Left ventricle myocardium superior (tissue), 1 donor: Measurements from ENCODE around the gene DPPA5. TPM values are rescaled to one million over a fixed set of nuclear protein-coding genes. Genes with fewer than 3 reads are reported as not detected.
"Not testable (repeated sequence)": the region's sequence is repeated elsewhere in the genome, so short reads cannot be mapped to it uniquely, and the experiment has no call there.

Experiments
- ATAC-seq: fragments of 200-7000 bp; cut with Tn5 transposase; one replicate; pipeline ENCODE4 v1.9.1; 2020; ENCODE audit warnings: mild to moderate bottlenecking, moderate library complexity
- DNase-seq: peaks from one replicate; pipeline ENCODE4 v3.0.0-alpha.2; 2020
- intact Hi-C: fragments of 100-400 bp; cut with micrococcal nuclease; formaldehyde crosslinking; loops from one replicate; pipeline ENCODE4 v1.11.0; 2022
- total RNA-seq: library from RNA; stranded (reverse); fragmentation: NEBNext Ultra II Directional; extraction: Animal tissue kit (Norgen Biotek cat#: 25700); gene quantifications from one replicate; pipeline ENCODE4 v1.2.1, GENCODE V29; 2021
- donor health status: DM: no; HTN: yes; CAD: no; lungs with severe emphysema.

DPPA5 gene
- total RNA-seq, 1 donor from 2014 or later, result not detected

GRCh38 chr6:73367761-73368355, 13.8 kb upstream of the DPPA5 start:
- intact Hi-C loops, result no loop called here
- DNase-seq (no peak), ATAC-seq (no peak)

DNA sequence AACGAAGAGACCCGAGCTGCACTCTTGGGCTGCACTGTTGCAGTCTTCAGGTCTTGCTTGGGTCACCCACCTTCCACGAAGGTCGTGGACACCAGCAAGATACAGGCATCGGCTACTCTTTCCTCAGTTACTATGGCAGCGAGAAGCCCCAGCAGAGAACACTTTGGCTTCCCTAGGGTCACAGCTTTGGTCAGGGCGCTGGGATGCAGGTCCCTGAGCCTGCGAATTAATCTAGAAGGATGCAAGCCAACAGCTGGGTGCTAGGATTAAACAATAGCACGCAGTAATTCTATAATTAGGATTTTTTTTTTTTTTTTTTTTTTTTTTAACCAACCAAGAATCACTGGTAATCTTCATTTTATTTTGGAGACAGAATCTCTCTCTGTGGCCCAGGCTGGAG, 10.5 kb upstream of the DPPA5 start:
- ATAC-seq (no peak), DNase-seq (no peak)
- intact Hi-C loops, result no loop called here

GRCh38 chr6:73364121-73364520, 10.0 kb upstream of the DPPA5 start:
- ATAC-seq (no peak), DNase-seq (no peak)
- intact Hi-C loops, result no loop called here

- ATAC-seq (no peak), DNase-seq (no peak)
- intact Hi-C loops, result no loop called here
These were observed 9.4 kb upstream of the DPPA5 start for GRCh38 chr6:73363537-73363875.

DNA sequence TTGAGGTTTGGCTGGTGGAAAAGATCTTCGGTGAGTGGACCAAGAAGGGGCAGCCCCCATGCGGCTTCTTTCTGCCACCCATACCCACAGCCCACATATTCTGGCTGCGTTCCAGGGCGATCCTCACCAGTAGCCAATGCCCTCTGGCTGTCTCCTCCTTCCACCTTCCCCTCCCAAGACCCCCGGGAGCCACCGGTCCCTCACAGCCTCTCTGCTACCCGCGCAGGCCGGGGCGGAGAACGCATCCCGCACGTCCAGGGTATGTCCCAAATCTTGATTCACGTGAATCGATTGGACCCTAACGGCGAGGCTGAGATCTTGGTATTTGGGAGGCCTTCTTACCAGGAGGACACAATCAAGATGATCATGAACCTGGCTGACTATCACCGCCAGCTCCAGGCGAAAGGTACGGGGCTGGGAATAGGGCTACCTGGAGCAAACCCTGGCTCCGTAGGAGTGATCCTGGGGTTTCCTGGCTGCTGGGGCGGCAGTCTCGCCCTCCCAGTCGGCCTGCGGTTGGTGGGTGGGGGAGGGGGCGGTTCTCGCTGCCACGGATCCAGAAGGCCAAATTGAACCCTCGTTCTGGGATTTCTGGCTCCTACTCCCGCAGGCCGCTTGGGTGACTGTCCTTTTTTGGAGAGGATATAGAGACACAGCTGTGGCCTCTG, 8.9 kb upstream of the DPPA5 start:
- intact Hi-C loops, result no loop called here
- ATAC-seq, result no peak
- no peak for DNase-seq

- intact Hi-C loops, result no loop called here
- DNase-seq (no peak), ATAC-seq (no peak)
These were observed 8.3 kb upstream of the DPPA5 start, which contains the start of gene KHDC3L for GRCh38 chr6:73362358-73362757. Gene KHDC3L, plus strand, starts transcription at chr6:73362658. Its CDS starts 72 bp downstream, at chr6:73362730.

GRCh38 chr6:73349311-73349710, 4.8 kb downstream of the DPPA5 start:
- ATAC-seq (no peak), DNase-seq (no peak)
- intact Hi-C loops, result no loop called here

GRCh38 chr6:73348550-73349204, 5.4 kb downstream of the DPPA5 start:
- ATAC-seq, result no peak
- intact Hi-C loops, result no loop called here

GRCh38 chr6:73343164-73343563, 10.9 kb downstream of the DPPA5 start:
- intact Hi-C loops, result no loop called here
- DNase-seq (no peak), ATAC-seq (no peak)

More at GRCh38 chr6:73348550-73349204, 5.4 kb downstream of the DPPA5 start:
- no peak for DNase-seq

DNA sequence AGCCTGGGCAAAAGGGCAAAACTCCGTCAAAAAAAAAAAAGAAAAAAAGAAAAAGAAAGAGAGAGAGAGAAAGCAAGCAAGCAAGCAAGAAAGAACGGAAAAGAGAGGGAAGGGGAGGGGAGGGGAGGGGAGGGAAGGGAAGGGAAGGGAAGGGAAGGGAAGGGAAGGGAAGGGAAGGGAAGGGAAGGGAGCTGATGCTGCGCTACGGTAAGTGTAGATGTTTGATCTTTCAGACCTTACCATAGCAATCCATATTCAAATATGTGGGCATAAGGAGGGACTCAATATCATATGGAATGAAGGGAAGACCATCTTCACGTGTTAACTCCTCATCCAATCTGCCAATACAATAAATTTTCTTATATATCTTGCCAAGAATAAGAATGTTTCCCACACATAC, 11.9 kb downstream of the DPPA5 start:
- ATAC-seq, result no peak
- intact Hi-C loops, result no loop called here
- DNase-seq, result no peak

DNA sequence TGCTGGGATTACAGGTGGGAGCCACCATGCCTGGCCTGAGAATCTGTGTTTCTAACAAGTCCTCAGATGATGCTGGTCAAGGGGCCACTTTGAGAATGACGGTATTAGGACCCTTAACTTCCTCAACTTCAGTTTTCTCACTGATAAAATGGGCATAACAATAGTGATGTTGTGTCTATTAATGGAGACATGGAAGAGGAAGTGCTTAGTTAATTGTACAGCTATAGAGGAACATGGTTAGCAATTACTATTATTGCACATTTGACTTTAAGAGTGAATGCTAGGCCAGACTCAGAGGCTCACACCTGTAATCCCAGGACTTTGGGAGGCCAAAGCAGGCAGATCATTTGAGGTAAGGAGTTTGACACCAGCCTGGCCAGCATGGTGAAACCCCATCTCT, 12.7 kb downstream of the DPPA5 start:
- intact Hi-C loops, result no loop called here
- DNase-seq (no peak), ATAC-seq (no peak)

DNA sequence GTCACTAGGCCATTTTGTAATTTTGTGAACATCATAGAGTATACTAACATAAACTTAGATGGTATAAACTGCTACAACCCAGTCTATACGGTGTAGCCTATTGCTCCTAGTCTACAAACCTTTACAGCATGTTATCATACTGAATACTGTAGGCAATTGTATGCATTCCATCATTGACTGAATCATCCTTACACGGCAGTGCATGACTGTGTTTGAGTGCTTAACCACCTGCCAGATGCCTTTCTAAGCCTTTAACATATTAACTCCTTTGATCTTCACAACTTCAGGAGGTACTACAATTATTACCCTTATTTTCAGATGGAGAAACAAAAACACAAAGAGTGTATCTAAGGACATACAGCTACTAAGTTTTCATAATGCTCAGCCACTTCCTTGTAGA, 14.0 kb downstream of the DPPA5 start:
- ATAC-seq (no peak), DNase-seq (no peak)
- intact Hi-C loops, result no loop called here

DNA sequence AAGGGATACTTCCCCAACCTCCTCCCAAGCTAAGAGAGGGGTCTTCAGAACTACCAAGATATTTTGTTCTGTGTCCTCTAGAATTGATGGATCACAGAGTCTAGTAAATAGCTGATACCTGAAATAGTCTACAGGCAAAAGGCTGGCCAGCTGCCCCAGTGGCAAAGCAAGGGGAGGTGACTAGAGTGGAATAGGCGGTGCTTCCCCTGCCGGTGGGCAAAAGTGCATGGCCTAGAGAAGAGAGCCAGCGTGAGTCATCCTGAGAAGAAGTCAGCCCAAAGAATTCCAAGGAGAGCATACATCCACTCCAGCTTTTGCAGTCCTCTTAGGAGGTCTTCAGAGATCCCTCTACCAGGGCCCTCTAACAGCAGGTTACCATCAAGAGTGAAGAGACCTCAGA, 14.7 kb downstream of the DPPA5 start:
- no peak for ATAC-seq
- DNase-seq, result no peak
- intact Hi-C loops, result no loop called here

DNA sequence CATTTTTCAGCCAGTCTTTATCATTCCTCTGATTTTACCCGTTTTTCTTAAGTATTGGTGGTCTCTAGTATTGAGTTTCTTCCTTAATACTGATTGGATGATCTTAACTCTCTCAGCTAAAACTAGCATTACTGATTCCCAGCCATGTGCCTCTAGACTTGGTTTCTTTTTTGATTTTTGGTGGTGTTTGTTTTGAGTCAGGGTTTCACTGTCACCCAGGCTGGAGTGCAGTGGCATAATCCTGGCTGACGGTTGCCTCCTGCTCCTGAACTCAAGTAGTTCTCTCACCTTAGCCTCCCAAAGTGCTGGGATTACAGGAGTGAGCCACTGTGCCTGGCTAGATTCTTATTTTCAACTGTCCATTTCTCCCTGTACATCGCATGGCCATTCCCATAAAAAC, 24.9 kb downstream of the DPPA5 start:
- ATAC-seq, result no peak
- intact Hi-C loops, result no loop called here

DNA sequence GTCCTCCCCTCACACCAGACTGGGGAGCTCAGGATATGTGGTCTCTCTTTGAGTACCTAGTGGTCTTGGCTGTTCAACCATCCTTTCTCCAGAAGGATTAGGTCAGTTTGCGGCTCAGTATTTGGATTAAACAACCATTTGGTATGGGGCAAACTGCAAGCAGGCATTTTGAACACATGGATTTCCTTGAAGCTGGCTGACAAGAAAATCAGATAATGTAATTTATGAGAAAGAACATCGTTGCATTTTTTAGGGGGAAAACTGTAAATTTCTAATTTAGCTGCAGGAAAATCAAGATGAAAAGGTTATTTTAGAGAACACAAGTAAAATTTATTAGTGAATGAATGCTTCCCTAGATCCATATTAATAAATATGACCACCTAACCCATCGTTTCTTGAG, 25.3 kb downstream of the DPPA5 start:
- intact Hi-C loops, result no loop called here
- DNase-seq, result no peak
- ATAC-seq, result no peak

More for the DNA sequence above, 24.9 kb downstream of the DPPA5 start:
- DNase-seq, result no peak

- no peak for ATAC-seq
- DNase-seq, result no peak
- intact Hi-C loops, result no loop called here
These were observed 28.4 kb downstream of the DPPA5 start for GRCh38 chr6:73325656-73326055.

DNA sequence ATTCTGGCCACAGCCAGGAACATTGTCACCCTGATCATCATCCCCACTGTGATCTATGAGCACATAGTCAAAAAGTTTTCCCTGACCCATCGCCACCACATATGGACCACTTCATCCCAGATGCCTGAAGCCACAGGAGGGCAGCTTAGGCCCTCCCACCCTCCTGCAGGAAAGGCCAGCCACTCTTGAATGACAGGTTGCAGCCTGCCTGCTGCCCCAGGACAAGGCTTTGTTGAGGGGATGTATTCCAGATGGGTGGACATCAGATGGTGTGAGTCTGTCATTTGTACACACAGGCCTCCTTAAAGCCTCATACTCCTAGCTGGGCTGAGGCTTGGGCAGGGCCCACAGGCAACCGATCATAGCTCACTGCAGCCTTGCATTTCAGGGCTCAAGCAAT, 30.8 kb downstream of the DPPA5 start:
- no peak for ATAC-seq
- intact Hi-C loops, result no loop called here

DNA sequence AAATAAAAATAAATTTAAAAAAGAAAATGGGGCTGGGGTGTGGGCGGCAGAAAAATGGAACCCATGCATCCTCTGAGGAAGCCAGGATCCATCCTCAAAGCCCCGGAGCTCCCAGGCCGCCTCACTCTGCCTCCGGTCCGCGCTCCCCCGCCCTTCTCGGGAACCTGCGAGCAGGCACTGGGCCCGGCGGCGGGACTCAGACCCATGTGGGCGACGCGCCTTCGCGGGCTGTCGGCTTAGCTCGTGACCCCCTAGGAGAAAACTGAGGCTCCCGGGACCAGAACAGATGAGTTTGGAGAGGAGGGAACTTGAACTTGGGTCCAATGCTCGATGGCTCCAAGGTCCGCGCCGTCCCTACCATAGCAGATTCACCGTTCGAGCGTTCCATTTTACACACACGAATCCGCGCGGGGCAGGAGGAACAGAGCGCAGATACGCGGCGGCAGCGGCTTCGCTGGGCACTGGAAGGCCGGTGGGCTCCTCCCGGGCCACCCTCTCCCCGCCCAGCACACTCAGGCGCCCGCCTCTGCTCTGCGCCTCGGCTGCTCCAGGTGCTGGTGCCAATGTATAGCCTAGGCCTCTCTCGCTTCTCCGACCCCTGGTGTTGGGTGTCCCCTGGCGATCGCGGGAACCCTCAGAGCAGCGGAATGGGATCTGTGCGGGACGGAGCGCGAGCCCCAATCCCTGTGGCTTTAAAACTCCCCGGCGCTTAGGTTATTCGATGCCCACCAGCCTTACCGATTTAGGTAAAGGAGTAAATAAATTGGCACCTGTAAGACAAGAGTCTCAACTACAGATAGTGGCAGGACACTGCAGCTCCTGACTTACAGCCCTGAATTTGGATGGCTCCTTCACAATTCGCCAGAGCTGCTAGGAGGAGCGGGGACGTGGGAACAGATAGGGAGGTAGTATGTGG, 39.2 kb downstream of the DPPA5 start:
- DNase-seq (no peak), ATAC-seq (no peak)
- intact Hi-C loops, result no loop called here

More for the DNA sequence above, 30.8 kb downstream of the DPPA5 start:
- no peak for DNase-seq

DNA sequence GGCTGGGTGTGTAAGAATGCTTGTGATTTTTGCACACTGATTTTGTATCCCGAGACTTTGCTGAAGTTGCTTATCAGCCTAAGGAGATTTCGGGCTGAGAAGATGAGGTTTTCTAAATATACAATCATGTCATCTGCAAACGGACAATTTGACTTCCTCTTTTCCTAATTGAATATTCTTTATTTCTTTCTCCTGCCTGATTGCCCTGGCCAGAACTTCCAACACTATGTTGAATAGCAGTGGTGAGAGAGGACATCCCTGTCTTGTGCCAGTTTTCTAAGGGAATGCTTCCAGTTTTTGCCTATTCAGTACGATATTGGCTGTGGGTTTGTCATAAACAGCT, 43.6 kb downstream of the DPPA5 start:
- ATAC-seq, DNase-seq, intact Hi-C loops: not testable (repeated sequence)
